Measurements from ENCODE around the gene GPR171. TPM values are rescaled to one million over a fixed set of nuclear protein-coding genes. Genes with fewer than 3 reads are reported as not detected.

Gene GPR171
- total and polyA plus RNA-seq, 2 of the 13 experiments (the other 11 are each of a cell fraction or from before 2014, with no cell fraction given): not detected

GRCh38 chr3:151206201-151206600 lies 3.2 kb upstream of the GPR171 start:
- Histone ChIP-seq H3K27ac (ENCODE audit: extremely low read length, insufficient read depth, low read length) (no peak overlapping the region), H3K9me3 (ENCODE audit: low read length) (no peaks in the 10 kb centered on the region), H3K79me2 (ENCODE audit: insufficient read depth, low read length) (no peaks in the 10 kb centered on the region), H3K27me3 (ENCODE audit: control insufficient read depth in 1 of 2, insufficient read depth in 2 of 2, low read length in 2 of 2) (no peaks in the 10 kb centered on the region), H2AFZ (ENCODE audit: low read length) (no peak overlapping the region), H3K9ac (ENCODE audit: insufficient read depth, low read depth, low read length) (no peak overlapping the region), H3K4me1 (ENCODE audit: insufficient read depth, low read length) (peaks cover 37% of the 10 kb centered on the region), H3K36me3 (replicated peaks in 1 of 2; ENCODE audit: control insufficient read depth in 1 of 2, insufficient read depth in 2 of 2, low read length in 2 of 2) (no peaks in the 10 kb centered on the region), H3K4me3 (replicated peaks in 1 of 3; ENCODE audit: insufficient read depth in 1 of 3, low read depth in 2 of 3, low read length in 3 of 3) (no peak overlapping the region), H3K4me2 (ENCODE audit: low read depth, low read length) (no peak overlapping the region), H4K20me1 (ENCODE audit: insufficient read depth, low read length) (no peaks in the 10 kb centered on the region)
- ChIA-PET CTCF (ENCODE audit: low intra/inter-chr PET ratio, low total read pairs) (no interaction called here), POLR2A (interaction anchor here (1.7 kb wide), 1 partner anchor 9 kb away, joined by 3 read pairs; no protein-coding TSS in a partner anchor)
- in situ Hi-C loops (cut with HindIII; ENCODE audit: extremely low pct_ligation_motif_present, low pct_unique_long_range_greater_than_20kb): loop anchor here (25.0 kb wide), 1 partner anchor 581 kb away; no protein-coding TSS in a partner anchor
- DNase-seq (ENCODE audit: low spot score) (no peak), FAIRE-seq (no peak), ATAC-seq (no peak)
- 84% methylated on average over 3 of the region's 3 CpGs for WGBS (ENCODE audit: low lambda C conversion rate)
- no TSS peak for BruUV-seq (replicated peaks)
- TF ChIP-seq TCF7L2 (IDR thresholded peaks at IDR 0.05; ENCODE audit: low read depth, low read length) (no peak), ZNF567 (CRISPR knock-in tag; IDR thresholded peaks at IDR 0.05; ENCODE audit: borderline replicate concordance) (no peak), ZFP36L1 (CRISPR knock-in tag; IDR thresholded peaks at IDR 0.05) (no peak), NFATC3 (CRISPR knock-in tag; IDR thresholded peaks at IDR 0.05) (no peak), HMG20B (CRISPR knock-in tag; conservative IDR thresholded peaks at IDR 0.05) (no peak), POLR2AphosphoS2 (IDR thresholded peaks at IDR 0.05; ENCODE audit: low read depth, low read length) (no peak), ZNF777 (CRISPR knock-in tag; IDR thresholded peaks at IDR 0.05) (no peak), ZBTB39 (CRISPR knock-in tag; IDR thresholded peaks at IDR 0.05) (no peak), KDM3A (CRISPR knock-in tag; IDR thresholded peaks at IDR 0.05; ENCODE audit: low read depth) (no peak)
- intact Hi-C loops (cut with micrococcal nuclease; ENCODE audit: unreplicated experiment): no loop called here

Data from HepG2 (cell line).